OCI-LY7 (cell line): ENCODE results near the gene HOXB3.

Experiments
- EZH2phosphoT487 ChIP-seq: fragments of 200-600 bp; sonication (generic); IDR thresholded peaks from 2 replicates; pipeline ENCODE4 v1.6.1; 2018; ENCODE audit warnings: low read depth, borderline replicate concordance, mild to moderate bottlenecking, mixed run types, antibody characterized with exemption, low read length, moderate library complexity, mixed read lengths
- TF ChIP-seq, protein P1 (sequence below): fragments of 200-600 bp; sonication (generic); conservative IDR thresholded peaks from 2 replicates; pipeline ENCODE4 v1.5.1; 2014; ENCODE audit warnings: mild to moderate bottlenecking, antibody characterized with exemption, low read length, moderate library complexity, mixed read lengths

DNA sequence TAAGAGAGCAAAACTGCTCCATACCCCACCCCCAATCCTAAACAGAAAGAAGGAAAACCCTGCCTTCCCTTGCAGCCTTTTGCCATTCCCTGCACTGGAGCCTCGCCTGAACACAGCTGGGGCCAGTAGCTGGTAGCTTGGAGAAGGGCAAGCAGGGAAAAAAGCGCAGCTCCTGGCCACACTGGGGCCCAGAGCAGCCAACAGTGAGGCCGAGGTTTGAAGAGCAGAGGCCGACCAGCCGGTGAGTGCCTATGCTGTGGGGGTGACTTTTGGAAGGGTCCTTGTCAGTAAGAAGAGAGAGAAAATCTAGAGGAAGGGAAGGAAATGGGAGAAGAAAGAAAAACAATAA is 39.3 kb upstream of the HOXB3 start:
- TF ChIP-seq, protein P1, sequence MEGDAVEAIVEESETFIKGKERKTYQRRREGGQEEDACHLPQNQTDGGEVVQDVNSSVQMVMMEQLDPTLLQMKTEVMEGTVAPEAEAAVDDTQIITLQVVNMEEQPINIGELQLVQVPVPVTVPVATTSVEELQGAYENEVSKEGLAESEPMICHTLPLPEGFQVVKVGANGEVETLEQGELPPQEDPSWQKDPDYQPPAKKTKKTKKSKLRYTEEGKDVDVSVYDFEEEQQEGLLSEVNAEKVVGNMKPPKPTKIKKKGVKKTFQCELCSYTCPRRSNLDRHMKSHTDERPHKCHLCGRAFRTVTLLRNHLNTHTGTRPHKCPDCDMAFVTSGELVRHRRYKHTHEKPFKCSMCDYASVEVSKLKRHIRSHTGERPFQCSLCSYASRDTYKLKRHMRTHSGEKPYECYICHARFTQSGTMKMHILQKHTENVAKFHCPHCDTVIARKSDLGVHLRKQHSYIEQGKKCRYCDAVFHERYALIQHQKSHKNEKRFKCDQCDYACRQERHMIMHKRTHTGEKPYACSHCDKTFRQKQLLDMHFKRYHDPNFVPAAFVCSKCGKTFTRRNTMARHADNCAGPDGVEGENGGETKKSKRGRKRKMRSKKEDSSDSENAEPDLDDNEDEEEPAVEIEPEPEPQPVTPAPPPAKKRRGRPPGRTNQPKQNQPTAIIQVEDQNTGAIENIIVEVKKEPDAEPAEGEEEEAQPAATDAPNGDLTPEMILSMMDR, result no peak
- TF ChIP-seq EZH2phosphoT487, result no peak
